ENCODE data around the gene SAFB.

SAFB gene

GRCh38 chr19:5674714-5675113 lies 51.8 kb downstream of the SAFB start:
- H2AFZ ChIP-seq (ENCODE audit: low read depth, low read length): no peak overlapping the region
- peaks cover 7% of the 10 kb centered on the region for H3K79me2 ChIP-seq (ENCODE audit: low read length)
- H4K20me1 ChIP-seq (ENCODE audit: insufficient read depth, low read length): no peaks in the 10 kb centered on the region
- no peaks in the 10 kb centered on the region for H3K9me3 ChIP-seq (ENCODE audit: insufficient read depth, low read length)
- no peak overlapping the region for H3K27ac ChIP-seq (ENCODE audit: low read length)
- peaks cover 21% of the 10 kb centered on the region for H3K36me3 ChIP-seq (replicated peaks; ENCODE audit: low read depth, low read length)
- TF ChIP-seq, protein P1, sequence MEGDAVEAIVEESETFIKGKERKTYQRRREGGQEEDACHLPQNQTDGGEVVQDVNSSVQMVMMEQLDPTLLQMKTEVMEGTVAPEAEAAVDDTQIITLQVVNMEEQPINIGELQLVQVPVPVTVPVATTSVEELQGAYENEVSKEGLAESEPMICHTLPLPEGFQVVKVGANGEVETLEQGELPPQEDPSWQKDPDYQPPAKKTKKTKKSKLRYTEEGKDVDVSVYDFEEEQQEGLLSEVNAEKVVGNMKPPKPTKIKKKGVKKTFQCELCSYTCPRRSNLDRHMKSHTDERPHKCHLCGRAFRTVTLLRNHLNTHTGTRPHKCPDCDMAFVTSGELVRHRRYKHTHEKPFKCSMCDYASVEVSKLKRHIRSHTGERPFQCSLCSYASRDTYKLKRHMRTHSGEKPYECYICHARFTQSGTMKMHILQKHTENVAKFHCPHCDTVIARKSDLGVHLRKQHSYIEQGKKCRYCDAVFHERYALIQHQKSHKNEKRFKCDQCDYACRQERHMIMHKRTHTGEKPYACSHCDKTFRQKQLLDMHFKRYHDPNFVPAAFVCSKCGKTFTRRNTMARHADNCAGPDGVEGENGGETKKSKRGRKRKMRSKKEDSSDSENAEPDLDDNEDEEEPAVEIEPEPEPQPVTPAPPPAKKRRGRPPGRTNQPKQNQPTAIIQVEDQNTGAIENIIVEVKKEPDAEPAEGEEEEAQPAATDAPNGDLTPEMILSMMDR (IDR thresholded peaks at IDR 0.05; ENCODE audit: low read depth, low read length): no peak
- TF ChIP-seq EZH2phosphoT487 (IDR thresholded peaks at IDR 0.05; ENCODE audit: low read depth): no peak
- no peak overlapping the region for H3K9ac ChIP-seq (ENCODE audit: low read length)
- H3K4me3 ChIP-seq (ENCODE audit: low read length): no peak overlapping the region
- H3K4me1 ChIP-seq (ENCODE audit: low read length): peaks cover 7% of the 10 kb centered on the region; the same call in 1 of the 2 replicates
- no peaks in the 10 kb centered on the region for H3K27me3 ChIP-seq (ENCODE audit: low read depth, low read length)
- H3K4me2 ChIP-seq (ENCODE audit: low read length): no peak overlapping the region

DNA sequence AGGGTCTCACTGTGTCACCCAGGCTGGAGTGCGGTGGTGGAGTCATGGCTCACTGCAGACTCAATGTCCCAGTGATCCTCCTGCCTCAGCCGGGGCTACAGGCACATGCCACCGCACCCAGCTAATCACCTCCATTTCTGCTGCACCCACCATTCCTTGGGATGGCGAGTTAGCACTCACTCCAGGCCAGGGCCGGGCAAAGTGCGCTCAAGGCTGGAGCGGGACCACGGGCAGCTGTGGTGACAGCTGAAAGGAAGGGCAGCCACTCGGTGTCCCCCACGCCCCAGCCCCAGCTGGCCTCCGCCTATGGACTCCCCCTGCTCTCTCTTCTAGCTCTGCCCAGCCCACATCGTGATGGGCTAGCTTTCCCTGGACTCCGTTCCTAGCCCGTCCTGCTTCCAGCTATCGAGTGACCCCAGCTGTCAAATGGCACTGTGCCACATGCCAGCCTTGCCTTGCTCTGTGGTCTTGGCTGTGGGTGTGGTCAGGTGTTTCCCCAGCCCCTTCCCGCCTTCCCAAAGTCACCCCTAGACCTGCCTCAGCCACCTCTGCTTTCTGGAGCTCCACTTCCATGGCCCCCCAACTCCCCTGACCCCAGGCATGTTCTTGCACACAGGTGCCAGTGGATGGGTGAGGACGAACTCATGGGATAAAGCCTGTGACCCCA lies 53.4 kb downstream of the SAFB start:
- no peak overlapping the region for H2AFZ ChIP-seq (ENCODE audit: low read depth, low read length)
- peaks cover 17% of the 10 kb centered on the region for H3K36me3 ChIP-seq (replicated peaks; ENCODE audit: low read depth, low read length)
- H3K27ac ChIP-seq (ENCODE audit: low read length): no peak overlapping the region
- no peak overlapping the region for H3K9ac ChIP-seq (ENCODE audit: low read length)
- H3K79me2 ChIP-seq (ENCODE audit: low read length): peaks cover 12% of the 10 kb centered on the region
- H3K9me3 ChIP-seq (ENCODE audit: insufficient read depth, low read length): no peaks in the 10 kb centered on the region
- TF ChIP-seq, protein P1 (IDR thresholded peaks at IDR 0.05; ENCODE audit: low read depth, low read length): no peak
- H4K20me1 ChIP-seq (ENCODE audit: insufficient read depth, low read length): no peaks in the 10 kb centered on the region
- peaks cover 11% of the 10 kb centered on the region; the same call in 1 of the 2 replicates for H3K4me1 ChIP-seq (ENCODE audit: low read length)
- no peak overlapping the region for H3K4me2 ChIP-seq (ENCODE audit: low read length)
- H3K4me3 ChIP-seq (ENCODE audit: low read length): no peak overlapping the region
- H3K27me3 ChIP-seq (ENCODE audit: low read depth, low read length): no peaks in the 10 kb centered on the region

DNA sequence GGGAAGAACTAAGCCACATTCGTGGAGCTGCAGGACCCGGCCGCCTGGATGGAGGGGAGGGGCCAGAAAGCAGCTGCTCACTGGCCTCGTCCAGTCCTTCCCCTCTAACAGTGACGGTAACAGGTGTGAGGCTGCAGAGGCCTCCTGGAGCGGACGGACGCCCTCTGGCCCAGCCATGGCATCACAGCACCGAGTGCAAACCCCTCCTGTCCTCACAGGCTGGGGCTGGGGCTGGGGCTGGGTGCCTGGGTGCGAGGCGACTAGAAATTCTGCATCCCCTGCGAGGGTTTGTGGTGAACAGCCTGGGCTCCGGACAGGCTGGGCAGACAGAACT lies 53.9 kb downstream of the SAFB start:
- Histone ChIP-seq H3K79me2 (ENCODE audit: low read length) (peaks cover 12% of the 10 kb centered on the region), H3K4me1 (ENCODE audit: low read length) (peaks cover 12% of the 10 kb centered on the region; the same call in 1 of the 2 replicates), H2AFZ (ENCODE audit: low read depth, low read length) (no peak overlapping the region), H3K9ac (ENCODE audit: low read length) (no peak overlapping the region), H3K9me3 (ENCODE audit: insufficient read depth, low read length) (no peaks in the 10 kb centered on the region), H3K4me3 (ENCODE audit: low read length) (no peak overlapping the region), H3K27ac (ENCODE audit: low read length) (no peak overlapping the region), H3K36me3 (replicated peaks; ENCODE audit: low read depth, low read length) (peaks cover 14% of the 10 kb centered on the region), H3K4me2 (ENCODE audit: low read length) (no peak overlapping the region), H3K27me3 (ENCODE audit: low read depth, low read length) (no peaks in the 10 kb centered on the region), H4K20me1 (ENCODE audit: insufficient read depth, low read length) (no peaks in the 10 kb centered on the region)
- no peak for TF ChIP-seq EZH2phosphoT487 (IDR thresholded peaks at IDR 0.05; ENCODE audit: low read depth)
- TF ChIP-seq, protein P1 (IDR thresholded peaks at IDR 0.05; ENCODE audit: low read depth, low read length): no peak

- Histone ChIP-seq H3K36me3 (replicated peaks; ENCODE audit: low read depth, low read length) (peaks cover 11% of the 10 kb centered on the region), H3K27ac (ENCODE audit: low read length) (no peak overlapping the region), H3K9ac (ENCODE audit: low read length) (no peak overlapping the region), H3K27me3 (ENCODE audit: low read depth, low read length) (no peaks in the 10 kb centered on the region), H2AFZ (ENCODE audit: low read depth, low read length) (no peak overlapping the region), H3K79me2 (ENCODE audit: low read length) (peaks cover 12% of the 10 kb centered on the region), H3K4me3 (ENCODE audit: low read length) (no peak overlapping the region), H3K4me1 (ENCODE audit: low read length) (peaks cover 12% of the 10 kb centered on the region; the same call in 1 of the 2 replicates), H3K9me3 (ENCODE audit: insufficient read depth, low read length) (no peaks in the 10 kb centered on the region), H3K4me2 (ENCODE audit: low read length) (no peak overlapping the region), H4K20me1 (ENCODE audit: insufficient read depth, low read length) (no peaks in the 10 kb centered on the region)
- no peak for TF ChIP-seq EZH2phosphoT487 (IDR thresholded peaks at IDR 0.05; ENCODE audit: low read depth)
Measured at GRCh38 chr19:5677136-5677535, 54.3 kb downstream of the SAFB start.
